GM18502 (cell line): Measurements from ENCODE around the gene FOXS1.

Source experiments
- ATAC-seq: cut with Tn5 transposase; IDR thresholded peaks from one replicate; pipeline ENCODE4 v1.9.1; 2021; ENCODE audit warnings: mild to moderate bottlenecking; ENCODE audit not compliant: unreplicated experiment, poor library complexity

Gene FOXS1

GRCh38 chr20:31861385-31862156 lies 16.2 kb upstream of the FOXS1 start:
- ATAC-seq = peak; percentile 49

GRCh38 chr20:31861135-31861384 lies 15.7 kb upstream of the FOXS1 start:
- ATAC-seq = peak; percentile 37

GRCh38 chr20:31860390-31861134 lies 15.2 kb upstream of the FOXS1 start:
- no peak for ATAC-seq

DNA sequence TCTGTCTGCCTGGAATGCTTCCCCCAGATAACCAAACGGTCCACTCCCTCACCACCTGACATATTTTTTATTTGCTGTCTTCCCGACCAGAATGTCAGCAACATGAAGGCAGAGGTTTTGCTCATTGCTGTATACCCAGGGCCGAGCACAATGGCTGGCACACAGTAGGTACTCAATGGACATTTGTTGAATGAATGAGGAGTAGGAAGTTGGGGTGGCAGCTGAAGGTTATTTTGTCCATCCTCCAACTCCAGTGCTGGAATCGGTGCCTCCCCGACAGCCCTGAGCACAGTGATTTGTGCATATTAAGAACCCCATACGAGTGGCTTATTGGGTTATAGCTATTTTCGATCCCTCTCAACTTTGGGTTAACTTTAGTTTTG lies 14.6 kb upstream of the FOXS1 start:
- ATAC-seq = no peak

- ATAC-seq = no peak
These were observed 14.0 kb upstream of the FOXS1 start for GRCh38 chr20:31859266-31859997.

GRCh38 chr20:31858760-31859083 lies 13.3 kb upstream of the FOXS1 start:
- ATAC-seq = no peak

GRCh38 chr20:31857861-31858759 lies 12.7 kb upstream of the FOXS1 start:
- peak; percentile 60 for ATAC-seq

GRCh38 chr20:31856516-31856915 lies 11.1 kb upstream of the FOXS1 start:
- no peak for ATAC-seq

- ATAC-seq = no peak
These were observed 8.1 kb upstream of the FOXS1 start for GRCh38 chr20:31853481-31853880.

- ATAC-seq = no peak
These were observed 6.0 kb upstream of the FOXS1 start for GRCh38 chr20:31851240-31851955.

DNA sequence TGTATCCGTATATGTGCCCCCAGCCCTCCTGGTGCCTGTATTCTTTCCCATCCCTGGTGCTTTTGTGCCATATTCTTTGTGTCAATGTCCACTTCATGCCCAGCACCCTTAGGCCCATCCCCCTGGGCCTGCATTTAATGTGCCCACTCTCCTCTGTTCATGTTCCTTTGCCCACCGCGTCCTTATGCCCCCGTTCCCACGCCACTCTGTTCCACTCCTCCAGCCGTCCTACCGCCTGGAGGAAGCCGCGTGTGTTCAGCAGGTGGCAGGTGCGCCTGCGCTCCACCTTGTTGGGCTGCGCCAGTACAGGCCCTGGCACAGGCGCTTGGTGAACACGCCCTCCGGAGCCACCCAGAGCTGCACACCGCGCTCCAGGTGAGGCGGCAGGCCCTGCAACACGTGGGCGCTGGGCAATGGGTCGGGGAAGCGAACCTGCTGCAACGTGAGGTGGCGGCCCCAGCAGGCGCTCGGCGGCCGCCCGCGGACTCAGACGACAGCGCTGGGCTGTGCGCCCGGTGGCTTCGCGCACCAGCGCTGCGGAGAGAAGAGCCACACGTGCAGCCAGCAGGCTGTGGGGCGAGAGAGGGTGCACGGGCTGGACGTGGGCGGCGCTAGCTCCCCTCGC lies 4.0 kb upstream of the FOXS1 start:
- ATAC-seq = no peak

DNA sequence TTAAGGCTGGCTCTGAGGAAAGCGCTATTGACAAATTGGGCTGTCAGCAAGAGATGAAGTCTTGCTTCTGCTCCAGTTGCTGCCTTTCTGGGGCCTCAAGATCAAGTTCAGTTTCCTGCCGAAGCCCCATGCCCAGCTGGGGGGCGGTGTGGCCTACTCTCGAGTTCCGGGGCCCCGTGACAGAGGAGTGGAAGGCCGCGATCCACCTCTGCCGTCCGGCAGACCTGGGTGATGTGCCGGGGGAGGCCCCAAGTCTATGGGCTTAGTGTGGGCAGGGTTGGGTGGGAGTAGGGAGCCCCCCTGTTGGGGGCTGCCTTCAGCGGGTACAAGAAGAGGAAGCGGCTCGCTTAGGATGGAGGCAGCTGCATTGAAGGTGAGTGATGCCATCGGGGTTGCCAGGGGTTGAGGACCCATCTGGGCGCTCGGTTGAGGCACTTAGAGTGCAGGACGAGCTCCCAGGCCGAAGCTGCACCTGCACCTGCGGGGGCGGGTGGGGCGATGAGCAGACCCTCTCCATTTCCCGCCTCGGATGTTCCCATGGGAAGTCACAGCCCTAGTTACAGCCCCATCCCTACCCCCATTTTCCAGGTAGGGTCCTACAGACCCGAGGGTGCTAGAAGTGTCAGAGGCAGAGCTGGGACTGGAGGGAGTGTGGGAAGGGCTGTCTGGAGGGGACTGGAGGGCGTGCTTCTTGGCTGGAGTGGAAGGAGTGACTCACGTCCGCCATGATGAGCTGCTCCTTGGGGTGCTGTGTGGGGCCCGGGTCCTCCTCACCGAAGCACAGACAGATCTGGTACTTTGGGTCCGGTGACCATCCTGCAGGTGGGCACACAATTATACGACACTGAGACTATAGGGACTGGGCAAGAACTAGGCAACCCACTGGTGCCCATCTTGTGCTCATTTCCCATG lies 2.9 kb upstream of the FOXS1 start:
- no peak for ATAC-seq

- ATAC-seq = no peak
These were observed 1.4 kb upstream of the FOXS1 start for GRCh38 chr20:31846793-31847138.

GRCh38 chr20:31844737-31845299 lies 586 bp downstream of the FOXS1 start:
- no peak for ATAC-seq

- no peak for ATAC-seq
These were observed 1.5 kb downstream of the FOXS1 start for GRCh38 chr20:31843881-31844280.

- no peak for ATAC-seq
These were observed 2.1 kb downstream of the FOXS1 start for GRCh38 chr20:31843288-31843687.

- ATAC-seq = no peak
These were observed 2.8 kb downstream of the FOXS1 start for GRCh38 chr20:31842471-31843157.

GRCh38 chr20:31841928-31842327 lies 3.5 kb downstream of the FOXS1 start:
- no peak for ATAC-seq
